Vagina (tissue), 2 donors: ENCODE results near the gene DYNLL2. TPM values are rescaled to one million over a fixed set of nuclear protein-coding genes. Genes with fewer than 3 reads are reported as not detected.

Source experiments
- DNase-seq, 2 donors: peaks; one replicate each; pipeline ENCODE4 v3.0.0-alpha.2; 2017; ENCODE audit errors: extremely low spot score in 2 of 2
- H3K27ac ChIP-seq: fragments of 200-600 bp; sonication (generic); one replicate; pipeline ENCODE4 v1.5.1; 2019
- H3K27me3 ChIP-seq: fragments of 200-600 bp; sonication (generic); one replicate; pipeline ENCODE4 v1.5.1; 2019
- H3K36me3 ChIP-seq, 2 donors: fragments of 200-600 bp; sonication (generic); one replicate each; pipeline ENCODE4 v1.5.1; 2017 to 2019
- H3K4me1 ChIP-seq: fragments of 200-600 bp; sonication (generic); one replicate; pipeline ENCODE4 v1.5.1; 2019
- H3K4me3 ChIP-seq, 2 donors: fragments of 200-600 bp; sonication (generic); 1 replicate in 1 of 2; 2 replicates in 1 of 2; pipeline ENCODE4 v1.5.1; 2016 to 2019
- H3K9me3 ChIP-seq: fragments of 200-600 bp; sonication (generic); one replicate; pipeline ENCODE4 v1.5.1; 2019
- CTCF ChIP-seq, 3 experiments: fragments of 450-650 bp in 2 of 3; fragments of 200-600 bp in 1 of 3; sonication (generic) in 1 of 3; IDR thresholded peaks; one replicate each; pipeline ENCODE4 v1.5.1; 2017 to 2019; ENCODE audit warnings: antibody characterized with exemption in 3 of 3, mild to moderate bottlenecking in 2 of 3, moderate library complexity in 2 of 3
- POLR2A ChIP-seq, 2 donors: fragments of 450-650 bp; IDR thresholded peaks; one replicate each; pipeline ENCODE4 v1.6.1; 2017; ENCODE audit warnings: antibody characterized with exemption in 2 of 2, mild to moderate bottlenecking in 2 of 2, moderate library complexity in 2 of 2
- POLR2AphosphoS5 ChIP-seq, 2 donors: sonication (generic); formaldehyde crosslinking; IDR thresholded peaks; one replicate each; pipeline ENCODE4 v1.9.0; 2017; ENCODE audit warnings: antibody characterized with exemption in 2 of 2, mild to moderate bottlenecking in 2 of 2, low read depth in 1 of 2; ENCODE audit not compliant: insufficient read depth in 1 of 2
- intact Hi-C: fragments of 100-400 bp; cut with DNase I; formaldehyde crosslinking; loops from one replicate; pipeline ENCODE4 v1.15.1; 2023
- total RNA-seq: library from RNA; depleted of rRNA; stranded (reverse); fragments of >200 nt; gene quantifications from one replicate; pipeline ENCODE4 v1.2.3, GENCODE V29; 2016

Gene DYNLL2
- total RNA-seq, 1 donor from 2014 or later: 16.9 TPM

DNA sequence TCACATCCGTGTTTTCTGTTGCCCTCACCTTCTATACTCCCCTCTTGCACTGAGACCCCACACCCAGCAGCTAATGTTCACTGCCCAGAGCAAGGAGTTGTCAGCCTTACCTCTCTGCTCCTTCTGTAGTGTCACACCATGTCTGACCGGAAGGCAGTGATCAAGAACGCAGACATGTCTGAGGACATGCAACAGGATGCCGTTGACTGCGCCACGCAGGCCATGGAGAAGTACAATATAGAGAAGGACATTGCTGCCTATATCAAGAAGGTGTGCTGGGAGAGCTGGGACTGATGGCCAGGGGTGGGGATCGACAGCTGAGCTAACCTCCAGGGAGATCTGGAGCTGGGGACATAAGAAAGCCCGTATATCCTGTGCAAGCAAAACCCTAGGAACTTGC, 3.7 kb downstream of the DYNLL2 start:
- Histone ChIP-seq H3K36me3 (peaks cover 0 to 52% of the 10 kb centered on the region in 2 donors), H3K4me3 (no peak overlapping the region), H3K9me3 (no peaks in the 10 kb centered on the region), H3K4me1 (peaks cover 50% of the 10 kb centered on the region), H3K27ac (no peak overlapping the region), H3K27me3 (no peaks in the 10 kb centered on the region)
- DNase-seq: no peak
- no peak for TF ChIP-seq POLR2A (IDR thresholded peaks at IDR 0.05)
- no peak for TF ChIP-seq CTCF (IDR thresholded peaks at IDR 0.05)
- TF ChIP-seq POLR2AphosphoS5 (IDR thresholded peaks at IDR 0.05; ENCODE audit: insufficient read depth in 1 of 2, low read depth in 1 of 2): no peak
- intact Hi-C loops: loop anchor here (5.0 kb wide), 1 partner anchor 80 kb away; the partner anchor contains the start of gene SRSF1

GRCh38 chr17:58088624-58089023, 5.4 kb downstream of the DYNLL2 start:
- peaks cover 44% of the 10 kb centered on the region for H3K4me1 ChIP-seq
- H3K36me3 ChIP-seq: peaks cover 0 to 59% of the 10 kb centered on the region in 2 donors
- H3K27me3 ChIP-seq: no peaks in the 10 kb centered on the region
- H3K9me3 ChIP-seq: no peaks in the 10 kb centered on the region
- H3K27ac ChIP-seq: no peak overlapping the region
- DNase-seq: no peak
- TF ChIP-seq CTCF (IDR thresholded peaks at IDR 0.05): no peak
- no peak for TF ChIP-seq POLR2AphosphoS5 (IDR thresholded peaks at IDR 0.05; ENCODE audit: insufficient read depth in 1 of 2, low read depth in 1 of 2)
- no peak for TF ChIP-seq POLR2A (IDR thresholded peaks at IDR 0.05)
- no peak overlapping the region for H3K4me3 ChIP-seq
- intact Hi-C loops: loop anchor here (5.0 kb wide), 1 partner anchor 81 kb away; the partner anchor contains the start of gene SRSF1

- TF ChIP-seq POLR2AphosphoS5 (IDR thresholded peaks at IDR 0.05; ENCODE audit: insufficient read depth in 1 of 2, low read depth in 1 of 2) (no peak), POLR2A (IDR thresholded peaks at IDR 0.05) (no peak), CTCF (IDR thresholded peaks at IDR 0.05) (no peak)
- Histone ChIP-seq H3K4me1 (peaks cover 44% of the 10 kb centered on the region), H3K27me3 (no peaks in the 10 kb centered on the region), H3K4me3 (no peak overlapping the region), H3K27ac (no peak overlapping the region), H3K9me3 (no peaks in the 10 kb centered on the region), H3K36me3 (peaks cover 0 to 59% of the 10 kb centered on the region in 2 donors)
- intact Hi-C loops: loop anchor here (5.0 kb wide), 1 partner anchor 82 kb away; the partner anchor contains the start of gene SRSF1
- DNase-seq: no peak
Measured at GRCh38 chr17:58089111-58089510, 5.9 kb downstream of the DYNLL2 start.

DNA sequence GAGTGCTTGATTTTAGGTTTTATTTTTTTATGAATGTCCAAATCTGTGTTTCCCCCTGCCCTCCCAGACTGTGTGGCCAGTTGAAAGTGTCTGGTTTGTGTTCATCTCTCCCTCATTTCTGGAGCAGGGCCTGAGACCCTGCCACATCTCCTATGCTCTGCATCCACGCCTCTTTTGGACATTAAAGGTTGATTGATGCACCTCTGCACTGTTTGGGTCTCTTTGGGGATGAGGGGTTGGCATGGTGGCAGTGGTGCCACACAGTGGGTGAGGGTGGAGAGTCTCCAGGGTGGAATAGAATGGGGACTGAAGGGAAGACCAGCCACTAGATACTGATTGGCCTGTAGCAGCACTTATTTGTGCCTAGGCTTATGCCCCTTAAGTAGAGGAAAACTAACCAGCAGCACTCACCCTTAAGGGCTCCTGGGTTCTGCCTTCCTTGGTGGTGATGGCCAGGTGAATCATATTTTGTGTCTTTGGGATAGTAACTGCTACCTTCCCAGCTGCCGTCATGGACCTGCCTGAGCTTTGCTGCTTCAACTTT, 7.9 kb downstream of the DYNLL2 start:
- TF ChIP-seq CTCF (IDR thresholded peaks at IDR 0.05) (no peak), POLR2A (IDR thresholded peaks at IDR 0.05) (no peak), POLR2AphosphoS5 (IDR thresholded peaks at IDR 0.05; ENCODE audit: insufficient read depth in 1 of 2, low read depth in 1 of 2) (no peak)
- peaks cover 0 to 59% of the 10 kb centered on the region in 2 donors for H3K36me3 ChIP-seq

DNA sequence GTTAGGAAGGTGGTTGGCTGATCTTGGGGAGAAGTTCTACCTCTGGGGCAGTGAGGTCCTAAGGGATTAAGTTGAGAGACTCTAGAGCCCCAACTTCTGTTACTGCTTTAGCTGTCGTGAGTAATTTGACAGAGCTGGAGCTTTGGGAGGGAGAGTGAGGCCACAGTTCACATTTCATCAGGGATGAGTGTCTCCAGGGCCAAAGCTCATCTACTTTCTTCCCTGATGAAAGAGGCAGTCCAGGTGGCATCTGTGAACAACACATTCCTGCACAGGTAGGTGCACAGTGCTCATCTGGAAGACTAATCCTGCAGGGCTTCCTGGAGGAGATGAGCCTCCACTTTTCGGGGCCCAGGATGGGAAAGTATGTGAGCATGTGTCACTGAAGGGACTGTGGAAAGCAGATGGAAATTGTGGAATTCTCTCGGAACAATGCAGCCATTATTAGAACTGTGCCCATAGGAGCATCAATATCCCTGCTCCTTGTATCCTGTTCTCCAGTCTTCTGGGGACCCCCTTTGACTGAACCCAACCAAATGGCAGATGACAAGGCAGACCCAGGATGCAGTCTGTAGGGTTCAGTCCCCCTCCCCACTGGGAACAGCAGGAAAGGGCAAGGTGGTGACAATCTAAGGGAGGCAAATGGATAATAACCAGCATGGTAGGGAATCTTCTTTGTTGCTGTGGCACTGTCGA, 9.0 kb downstream of the DYNLL2 start:
- TF ChIP-seq POLR2AphosphoS5 (IDR thresholded peaks at IDR 0.05; ENCODE audit: insufficient read depth in 1 of 2, low read depth in 1 of 2): no peak
- TF ChIP-seq CTCF (IDR thresholded peaks at IDR 0.05): no peak
- TF ChIP-seq POLR2A (IDR thresholded peaks at IDR 0.05): no peak
- no peak for DNase-seq
- Histone ChIP-seq H3K27me3 (no peaks in the 10 kb centered on the region), H3K4me3 (no peak overlapping the region), H3K27ac (no peak overlapping the region), H3K36me3 (peaks cover 0 to 55% of the 10 kb centered on the region in 2 donors), H3K9me3 (no peaks in the 10 kb centered on the region), H3K4me1 (peaks cover 13% of the 10 kb centered on the region)
- intact Hi-C loops: no loop called here

More for the DNA sequence above, 7.9 kb downstream of the DYNLL2 start:
- H3K4me1 ChIP-seq: peaks cover 24% of the 10 kb centered on the region
- H3K9me3 ChIP-seq: no peaks in the 10 kb centered on the region
- H3K27ac ChIP-seq: no peak overlapping the region
- no peak overlapping the region for H3K4me3 ChIP-seq
- DNase-seq: no peak
- intact Hi-C loops: no loop called here
- H3K27me3 ChIP-seq: no peaks in the 10 kb centered on the region
